HG03469 (cell line): ENCODE results near the gene ANKRD40.
"Not testable (repeated sequence)": the region's sequence is repeated elsewhere in the genome, so short reads cannot be mapped to it uniquely, and the experiment has no call there.

ENCODE experiments used
- ATAC-seq: cut with Tn5 transposase; IDR thresholded peaks from one replicate; pipeline ENCODE4 v1.9.1; 2021; ENCODE audit warnings: mild to moderate bottlenecking, moderate library complexity, moderate number of reproducible peaks; ENCODE audit not compliant: unreplicated experiment

Gene ANKRD40

GRCh38 chr17:50707289-50708049 lies at the start of gene ANKRD40:
ANKRD40 (minus strand) TSS chr17:50707914; CDS start chr17:50707654, 260 bp downstream.
- ATAC-seq = peak; percentile 52

- ATAC-seq = no peak
Measured at GRCh38 chr17:50754521-50754920, 46.8 kb upstream of the ANKRD40 start.

GRCh38 chr17:50749245-50749644 lies 41.5 kb upstream of the ANKRD40 start:
- no peak for ATAC-seq

- ATAC-seq = no peak
Measured at GRCh38 chr17:50745631-50746030, 37.9 kb upstream of the ANKRD40 start.

- ATAC-seq = no peak
Measured at GRCh38 chr17:50739098-50739497, 31.4 kb upstream of the ANKRD40 start.

- no peak for ATAC-seq
Measured at GRCh38 chr17:50737118-50737698, 29.5 kb upstream of the ANKRD40 start.

- ATAC-seq = no peak
Measured at GRCh38 chr17:50735287-50735686, 27.6 kb upstream of the ANKRD40 start.

- ATAC-seq = no peak
Measured at GRCh38 chr17:50731575-50732460, 24.1 kb upstream of the ANKRD40 start.

- no peak for ATAC-seq
Measured at GRCh38 chr17:50728881-50729765, 21.4 kb upstream of the ANKRD40 start.

GRCh38 chr17:50728112-50728429 lies 20.4 kb upstream of the ANKRD40 start:
- ATAC-seq = no peak

- no peak for ATAC-seq
Measured at GRCh38 chr17:50725769-50726655, 18.3 kb upstream of the ANKRD40 start.

GRCh38 chr17:50724622-50725021 lies 16.9 kb upstream of the ANKRD40 start:
- ATAC-seq = not testable (repeated sequence)

- no peak for ATAC-seq
Measured at GRCh38 chr17:50722746-50723145, 15.0 kb upstream of the ANKRD40 start.

GRCh38 chr17:50721194-50722010 lies 13.7 kb upstream of the ANKRD40 start:
- ATAC-seq = no peak

GRCh38 chr17:50719924-50720794 lies 12.4 kb upstream of the ANKRD40 start:
- ATAC-seq = no peak

GRCh38 chr17:50719144-50719923 lies 11.6 kb upstream of the ANKRD40 start, which contains the start of gene LUC7L3:
LUC7L3 (plus strand) TSS chr17:50719603; CDS start chr17:50719733, 130 bp downstream.
- ATAC-seq = peak; percentile 80

GRCh38 chr17:50715471-50715870 lies 7.8 kb upstream of the ANKRD40 start:
- ATAC-seq = no peak
